Measurements from ENCODE around the gene OCA2.

- no peak for TF ChIP-seq POLR2A (IDR thresholded peaks at IDR 0.05)
- no peak for TF ChIP-seq CTCF (IDR thresholded peaks at IDR 0.05)
These were observed 81.6 kb downstream of the OCA2 start for GRCh38 chr15:28017423-28017924.
